ENCODE results near the gene RIMS4. TPM values are rescaled to one million over a fixed set of nuclear protein-coding genes. Genes with fewer than 3 reads are reported as not detected.

The RIMS4 gene
- total RNA-seq, 1 donor = 0.36 TPM

DNA sequence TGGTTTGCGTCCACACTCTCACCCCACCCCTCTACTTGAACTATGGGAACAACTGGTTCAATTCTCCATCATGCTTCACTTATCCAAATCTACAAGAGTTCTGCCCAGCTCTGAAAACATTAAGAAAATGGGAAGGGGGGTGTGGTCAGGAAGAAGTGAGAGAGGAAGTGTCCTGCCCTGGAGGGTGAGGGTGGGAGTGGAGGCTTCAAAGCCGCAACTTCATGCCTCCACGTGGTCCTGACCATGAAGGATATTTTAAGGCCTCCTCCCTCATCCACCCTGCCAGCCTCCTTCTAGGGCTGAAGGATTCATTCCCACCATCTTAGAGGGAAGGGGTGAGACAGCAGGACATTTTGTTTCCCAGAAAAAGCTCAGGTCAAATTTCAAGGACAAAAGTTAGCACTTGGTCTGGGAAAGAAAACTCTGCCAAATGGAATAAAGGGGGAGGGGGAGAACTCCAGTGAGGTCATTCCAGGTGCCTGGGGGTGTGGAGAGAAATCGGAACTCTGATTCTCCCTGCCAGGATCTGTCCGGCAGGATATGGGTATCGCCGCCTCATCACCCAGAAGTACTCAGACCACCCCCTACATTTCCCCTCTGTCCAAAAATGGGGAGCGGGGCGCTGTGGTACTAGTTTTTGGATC is 4.9 kb downstream of the RIMS4 start:
- no peak for DNase-seq (ENCODE audit: insufficient read length, low spot score, missing footprints)

GRCh38 chr20:44803383-44803941 is 6.9 kb downstream of the RIMS4 start:
- Histone ChIP-seq H3K27ac (ENCODE audit: low read depth, low read length) (no peak overlapping the region), H2AFZ (ENCODE audit: low read length) (no peak overlapping the region), H3K79me2 (ENCODE audit: insufficient read depth, low read length) (no peaks in the 10 kb centered on the region), H3K36me3 (ENCODE audit: insufficient read depth, low read length) (no peaks in the 10 kb centered on the region), H3K4me3 (ENCODE audit: insufficient read depth, low read length) (no peak overlapping the region), H3K4me2 (ENCODE audit: insufficient read depth, low read length) (no peak overlapping the region), H3K4me1 (ENCODE audit: insufficient read depth, low read length) (no peaks in the 10 kb centered on the region), H3K27me3 (ENCODE audit: insufficient read depth, low read length) (peaks cover 45% of the 10 kb centered on the region), H3K9me3 (ENCODE audit: low read depth, low read length) (no peaks in the 10 kb centered on the region), H4K20me1 (ENCODE audit: insufficient read depth, low read length) (no peaks in the 10 kb centered on the region)
- DNase-seq (ENCODE audit: insufficient read length, low spot score, missing footprints) = no peak
- TF ChIP-seq CTCF (IDR thresholded peaks at IDR 0.05; ENCODE audit: extremely low read depth, low read depth, low read length) = no peak

More for the DNA sequence above, 4.9 kb downstream of the RIMS4 start:
- H2AFZ ChIP-seq (ENCODE audit: low read length) = no peak overlapping the region
- no peak overlapping the region for H3K4me2 ChIP-seq (ENCODE audit: insufficient read depth, low read length)
- TF ChIP-seq CTCF (IDR thresholded peaks at IDR 0.05; ENCODE audit: extremely low read depth, low read depth, low read length) = no peak
- H3K27ac ChIP-seq (ENCODE audit: low read depth, low read length) = no peak overlapping the region
- H3K79me2 ChIP-seq (ENCODE audit: insufficient read depth, low read length) = no peaks in the 10 kb centered on the region
- H3K36me3 ChIP-seq (ENCODE audit: insufficient read depth, low read length) = no peaks in the 10 kb centered on the region
- H3K4me1 ChIP-seq (ENCODE audit: insufficient read depth, low read length) = no peaks in the 10 kb centered on the region
- peaks cover 59% of the 10 kb centered on the region for H3K27me3 ChIP-seq (ENCODE audit: insufficient read depth, low read length)
- no peak overlapping the region for H3K4me3 ChIP-seq (ENCODE audit: insufficient read depth, low read length)
- no peaks in the 10 kb centered on the region for H4K20me1 ChIP-seq (ENCODE audit: insufficient read depth, low read length)
- no peaks in the 10 kb centered on the region for H3K9me3 ChIP-seq (ENCODE audit: low read depth, low read length)

GRCh38 chr20:44802702-44803101 is 7.6 kb downstream of the RIMS4 start:
- Histone ChIP-seq H3K27ac (ENCODE audit: low read depth, low read length) (no peak overlapping the region), H3K27me3 (ENCODE audit: insufficient read depth, low read length) (peaks cover 41% of the 10 kb centered on the region), H3K4me1 (ENCODE audit: insufficient read depth, low read length) (no peaks in the 10 kb centered on the region), H3K4me2 (ENCODE audit: insufficient read depth, low read length) (no peak overlapping the region), H4K20me1 (ENCODE audit: insufficient read depth, low read length) (no peaks in the 10 kb centered on the region), H3K36me3 (ENCODE audit: insufficient read depth, low read length) (no peaks in the 10 kb centered on the region), H3K4me3 (ENCODE audit: insufficient read depth, low read length) (no peak overlapping the region), H2AFZ (ENCODE audit: low read length) (no peak overlapping the region), H3K79me2 (ENCODE audit: insufficient read depth, low read length) (no peaks in the 10 kb centered on the region), H3K9me3 (ENCODE audit: low read depth, low read length) (no peaks in the 10 kb centered on the region)
- no peak for DNase-seq (ENCODE audit: insufficient read length, low spot score, missing footprints)
- TF ChIP-seq CTCF (IDR thresholded peaks at IDR 0.05; ENCODE audit: extremely low read depth, low read depth, low read length) = no peak

- TF ChIP-seq CTCF (IDR thresholded peaks at IDR 0.05; ENCODE audit: extremely low read depth, low read depth, low read length) = peak; percentile 44
- H4K20me1 ChIP-seq (ENCODE audit: insufficient read depth, low read length) = no peaks in the 10 kb centered on the region
- H3K4me3 ChIP-seq (ENCODE audit: insufficient read depth, low read length) = no peak overlapping the region
- no peaks in the 10 kb centered on the region for H3K4me1 ChIP-seq (ENCODE audit: insufficient read depth, low read length)
- no peak for DNase-seq (ENCODE audit: insufficient read length, low spot score, missing footprints)
- H3K79me2 ChIP-seq (ENCODE audit: insufficient read depth, low read length) = no peaks in the 10 kb centered on the region
- no peaks in the 10 kb centered on the region for H3K9me3 ChIP-seq (ENCODE audit: low read depth, low read length)
- peaks cover 38% of the 10 kb centered on the region for H3K27me3 ChIP-seq (ENCODE audit: insufficient read depth, low read length)
- no peak overlapping the region for H3K27ac ChIP-seq (ENCODE audit: low read depth, low read length)
- H2AFZ ChIP-seq (ENCODE audit: low read length) = no peak overlapping the region
- H3K36me3 ChIP-seq (ENCODE audit: insufficient read depth, low read length) = no peaks in the 10 kb centered on the region
- no peak overlapping the region for H3K4me2 ChIP-seq (ENCODE audit: insufficient read depth, low read length)
Observed at GRCh38 chr20:44800391-44801046, 9.8 kb downstream of the RIMS4 start.

Data from osteoblast (primary cell).